Activated B cell treated with CpG ODN at 0.5 μM for 24 hours (primary cell): ENCODE measurements around the gene LONP1. TPM values are rescaled to one million over a fixed set of nuclear protein-coding genes. Genes with fewer than 3 reads are reported as not detected.
"Not testable (repeated sequence)": the region's sequence is repeated elsewhere in the genome, so short reads cannot be mapped to it uniquely, and the experiment has no call there.

Experiments
- ATAC-seq: fragments of 200-7000 bp; cut with Tn5 transposase; one replicate; pipeline ENCODE4 v1.10.0; 2021; ENCODE audit warnings: low read depth, mild to moderate bottlenecking, moderate library complexity
- CTCF ChIA-PET: fragments of 350-600 bp; sonication (Branson Sonifier 250); formaldehyde crosslinking; loops from one replicate; lab custom pipeline; 2021; ENCODE audit warnings: antibody characterized with exemption; lab: Charles Lee
- POLR2A ChIA-PET: fragments of 350-600 bp; sonication (Branson Sonifier 250); formaldehyde crosslinking; loops from one replicate; lab custom pipeline; 2021; ENCODE audit warnings: antibody characterized with exemption; lab: Charles Lee
- DNase-seq: peaks from one replicate; pipeline ENCODE4 v3.0.0; 2022
- H3K27ac Mint-ChIP-seq: one replicate; pipeline ENCODE4 v1.8.0; 2020; ENCODE audit warnings: mixed read lengths
- H3K27me3 Mint-ChIP-seq: one replicate; pipeline ENCODE4 v1.8.0; 2021; ENCODE audit warnings: mixed read lengths
- H3K36me3 Mint-ChIP-seq: one replicate; pipeline ENCODE4 v1.8.0; 2021; ENCODE audit warnings: low read depth, mixed read lengths
- H3K4me1 Mint-ChIP-seq: one replicate; pipeline ENCODE4 v1.8.0; 2021; ENCODE audit warnings: mixed read lengths
- H3K4me3 Mint-ChIP-seq: one replicate; pipeline ENCODE4 v1.8.0; 2020; ENCODE audit warnings: mild to moderate bottlenecking, mixed read lengths
- H3K9me3 Mint-ChIP-seq: one replicate; pipeline ENCODE4 v1.8.0; 2020; ENCODE audit warnings: mixed read lengths
- CTCF ChIP-seq: fragments of 200-600 bp; IDR thresholded peaks from one replicate; pipeline ENCODE4 v1.8.0; 2022; ENCODE audit warnings: antibody characterized with exemption, mild to moderate bottlenecking
- intact Hi-C: fragments of 100-400 bp; cut with micrococcal nuclease; formaldehyde crosslinking; loops from one replicate; pipeline ENCODE4 v1.15.1; 2024
- total RNA-seq: library from RNA; stranded (reverse); gene quantifications from 2 replicates; pipeline ENCODE4 v1.2.3, GENCODE V29; 2022

The LONP1 gene
- total RNA-seq, 1 donor from 2014 or later = 72.9 TPM

DNA sequence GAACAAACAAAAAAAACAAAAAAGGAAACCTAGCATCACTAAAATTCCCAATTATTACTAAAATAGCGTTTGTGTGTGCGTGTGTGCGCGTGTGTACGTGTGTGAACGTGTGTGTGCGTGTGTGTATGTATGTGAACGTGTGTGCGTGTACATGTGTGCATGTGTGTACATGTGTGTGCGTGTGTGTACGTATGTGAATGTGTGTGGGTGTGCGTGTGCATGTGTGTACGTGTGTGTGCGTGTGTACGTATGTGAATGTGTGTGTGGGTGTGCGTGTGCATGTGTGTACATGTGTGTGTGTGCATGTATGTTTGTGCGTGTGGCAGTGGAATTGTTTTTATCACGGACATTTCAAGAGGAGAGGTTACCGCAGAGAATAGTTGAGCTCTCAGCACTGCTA, 22.1 kb upstream of the LONP1 start:
- intact Hi-C loops = no loop called here
- POLR2A ChIA-PET = no interaction called here

GRCh38 chr19:5738423-5738822, 18.5 kb upstream of the LONP1 start:
- Mint-ChIP-seq H3K27ac (no peak overlapping the region), H3K36me3 (no peaks in the 10 kb centered on the region), H3K4me3 (no peak overlapping the region), H3K4me1 (no peaks in the 10 kb centered on the region), H3K27me3 (peaks cover 4% of the 10 kb centered on the region), H3K9me3 (peaks cover 5% of the 10 kb centered on the region)
- intact Hi-C loops = no loop called here
- ChIA-PET CTCF (no interaction called here), POLR2A (no interaction called here)
- no peak for ATAC-seq
- no peak for TF ChIP-seq CTCF
- no peak for DNase-seq

More for the DNA sequence above, 22.1 kb upstream of the LONP1 start:
- H3K4me1 Mint-ChIP-seq = no peaks in the 10 kb centered on the region
- DNase-seq (no peak), ATAC-seq (no peak)
- no peaks in the 10 kb centered on the region for H3K36me3 Mint-ChIP-seq
- CTCF ChIA-PET = no interaction called here
- no peak overlapping the region for H3K27ac Mint-ChIP-seq
- H3K4me3 Mint-ChIP-seq = no peak overlapping the region
- peaks cover 5% of the 10 kb centered on the region for H3K9me3 Mint-ChIP-seq
- H3K27me3 Mint-ChIP-seq = peaks cover 4% of the 10 kb centered on the region
- TF ChIP-seq CTCF = no peak

GRCh38 chr19:5733172-5733571, 13.2 kb upstream of the LONP1 start:
- H3K9me3 Mint-ChIP-seq = not testable (repeated sequence)

DNA sequence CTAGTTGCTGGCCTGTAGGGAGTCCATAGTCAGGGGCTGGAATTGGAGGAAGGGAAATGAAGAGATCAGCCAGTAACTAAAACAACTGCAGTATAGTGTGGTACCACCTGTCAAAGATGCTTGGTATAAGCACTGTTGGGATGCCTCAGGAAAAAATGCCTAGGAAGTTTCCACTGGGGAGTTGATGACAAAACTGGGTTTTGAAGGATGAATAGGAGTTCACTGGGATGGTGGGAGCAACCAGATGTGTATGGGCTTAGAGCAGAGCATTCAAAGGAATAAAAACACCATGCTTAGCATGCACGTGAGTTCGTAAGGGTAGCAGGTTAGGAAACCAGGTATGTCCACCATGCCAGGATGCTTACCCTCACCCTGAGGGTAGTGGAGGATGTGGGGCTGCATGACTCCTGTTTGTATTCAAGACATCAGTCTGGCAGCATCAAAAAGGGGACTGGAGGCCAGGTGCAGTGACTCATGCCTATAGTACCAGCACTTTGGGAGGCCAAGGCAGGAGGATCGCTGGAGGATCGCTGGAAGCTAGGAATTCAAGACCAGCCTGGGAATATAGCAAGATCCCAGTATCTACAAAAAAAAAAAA, 7.6 kb upstream of the LONP1 start:
- Mint-ChIP-seq H3K27ac (no peak overlapping the region), H3K4me3 (no peak overlapping the region), H3K36me3 (no peaks in the 10 kb centered on the region), H3K27me3 (peaks cover 9% of the 10 kb centered on the region), H3K9me3 (no peaks in the 10 kb centered on the region), H3K4me1 (no peaks in the 10 kb centered on the region)
- no peak for ATAC-seq
- ChIA-PET CTCF (no interaction called here), POLR2A (no interaction called here)
- intact Hi-C loops = loop anchor here (10.0 kb wide), 1 partner anchor 697 kb away; the partner anchor contains the start of gene KHSRP
- DNase-seq = no peak
- no peak for TF ChIP-seq CTCF

More at GRCh38 chr19:5733172-5733571, 13.2 kb upstream of the LONP1 start:
- H3K4me3 Mint-ChIP-seq, intact Hi-C loops, H3K36me3 Mint-ChIP-seq, H3K27me3 Mint-ChIP-seq, POLR2A ChIA-PET, DNase-seq, ATAC-seq, H3K27ac Mint-ChIP-seq, CTCF ChIA-PET, H3K4me1 Mint-ChIP-seq: not testable (repeated sequence)

DNA sequence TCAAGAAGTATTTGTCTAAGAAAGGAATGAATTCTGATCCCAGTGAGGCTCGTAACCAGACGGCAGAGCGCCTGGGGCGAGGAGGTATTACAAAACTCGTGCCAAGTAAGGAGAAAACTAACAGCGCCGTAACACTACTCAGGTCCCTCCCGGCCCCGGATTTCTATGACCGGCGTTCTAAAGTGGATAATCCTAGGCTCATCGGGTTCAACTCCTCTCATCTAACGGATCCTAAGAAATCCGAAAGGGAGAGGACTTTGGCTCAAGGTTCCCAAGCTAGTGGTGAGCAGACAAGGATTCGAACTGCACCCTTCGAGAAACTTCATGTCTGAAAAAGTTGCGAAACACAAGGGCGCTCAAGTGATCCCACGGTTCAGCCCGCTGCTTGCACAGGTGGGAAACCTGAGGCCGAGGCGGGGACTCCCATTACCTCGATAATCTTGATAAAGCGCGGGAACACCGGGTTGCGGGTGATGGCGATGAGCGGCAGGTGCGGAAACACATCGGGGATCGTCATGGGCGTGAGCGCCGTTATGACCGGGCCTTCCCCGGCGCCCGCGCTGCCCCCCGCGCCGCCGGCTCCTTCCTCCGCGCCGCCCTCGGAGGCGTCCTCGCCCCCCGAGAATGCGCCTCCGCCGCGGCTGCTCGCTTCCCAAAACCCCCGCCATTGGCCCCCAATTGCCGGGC, 529 bp downstream of the LONP1 start:
- Mint-ChIP-seq H3K27ac (peak overlapping the region; percentile 93), H3K27me3 (no peaks in the 10 kb centered on the region), H3K36me3 (peaks cover 17% of the 10 kb centered on the region), H3K9me3 (no peaks in the 10 kb centered on the region), H3K4me3 (peak overlapping the region; percentile 89), H3K4me1 (peaks cover 27% of the 10 kb centered on the region)
- ChIA-PET POLR2A (interaction anchor here (0.6 to 6.5 kb wide), 12 partner anchors 9 to 1350 kb away, joined by 3 to 102 read pairs (median 8); partner anchors contain the start of genes DUS3L, NDUFA11, RPL36 and SAFB), CTCF (no interaction called here)
- ATAC-seq (no peak), DNase-seq (no peak)
- intact Hi-C loops = no loop called here
- TF ChIP-seq CTCF = no peak
